HEK293T (cell line): Measurements from ENCODE around the gene HTR1D.
"Not testable (repeated sequence)": the region's sequence is repeated elsewhere in the genome, so short reads cannot be mapped to it uniquely, and the experiment has no call there.

Experiments
- CTCF ChIA-PET: fragments of 350-600 bp; formaldehyde crosslinking; extraction: SDS; loops from one replicate; lab custom pipeline; 2021; ENCODE audit warnings: antibody characterized with exemption, inconsistent platforms; lab: Yijun Ruan, JAX
- POLR2A ChIA-PET: fragments of 350-600 bp; formaldehyde crosslinking; extraction: SDS; loops from one replicate; lab custom pipeline; 2020; ENCODE audit warnings: antibody characterized with exemption, inconsistent platforms; lab: Yijun Ruan, JAX
- DNase-seq: peaks from one replicate; pipeline ENCODE4 v3.0.0; 2012; ENCODE audit warnings: mixed read lengths; ENCODE audit errors: extremely low spot score
- ARNT ChIP-seq: fragments of 450-650 bp; IDR thresholded peaks from 2 replicates; pipeline ENCODE4 v1.6.1; 2017; ENCODE audit warnings: mild to moderate bottlenecking
- BHLHE40 ChIP-seq: fragments of 450-650 bp; IDR thresholded peaks from 2 replicates; pipeline ENCODE4 v1.6.1; 2016; ENCODE audit warnings: mild to moderate bottlenecking, moderate library complexity, borderline replicate concordance
- CTBP1 ChIP-seq: fragments of 450-650 bp; IDR thresholded peaks from 2 replicates; pipeline ENCODE4 v1.6.1; 2016; ENCODE audit warnings: borderline replicate concordance
- ELF4 ChIP-seq: fragments of 450-650 bp; IDR thresholded peaks from 2 replicates; pipeline ENCODE4 v1.6.1; 2017; ENCODE audit warnings: antibody characterized with exemption
- FOXA1 ChIP-seq: fragments of 450-650 bp; IDR thresholded peaks from 2 replicates; pipeline ENCODE4 v1.6.1; 2016; ENCODE audit warnings: mild to moderate bottlenecking
- FOXK2 ChIP-seq: fragments of 450-650 bp; IDR thresholded peaks from 2 replicates; pipeline ENCODE4 v1.6.1; 2016; ENCODE audit warnings: mild to moderate bottlenecking
- FOXM1 ChIP-seq: fragments of 450-650 bp; IDR thresholded peaks from 2 replicates; pipeline ENCODE4 v1.6.1; 2017; ENCODE audit warnings: mild to moderate bottlenecking, borderline replicate concordance
- HDGF ChIP-seq: fragments of 450-650 bp; IDR thresholded peaks from 2 replicates; pipeline ENCODE4 v1.6.1; 2017; ENCODE audit warnings: antibody characterized with exemption, borderline replicate concordance
- L3MBTL2 ChIP-seq: fragments of 450-650 bp; conservative IDR thresholded peaks from 2 replicates; pipeline ENCODE4 v1.6.1; 2016; ENCODE audit warnings: mild to moderate bottlenecking
- LEF1 ChIP-seq: fragments of 450-650 bp; IDR thresholded peaks from 2 replicates; pipeline ENCODE4 v1.6.1; 2017; ENCODE audit warnings: mild to moderate bottlenecking, borderline replicate concordance
- NFRKB ChIP-seq: fragments of 450-650 bp; IDR thresholded peaks from 2 replicates; pipeline ENCODE4 v1.6.1; 2016; ENCODE audit warnings: mild to moderate bottlenecking, moderate library complexity
- SP1 ChIP-seq: fragments of 450-650 bp; IDR thresholded peaks from 2 replicates; pipeline ENCODE4 v1.6.1; 2017
- SUZ12 ChIP-seq: fragments of 450-650 bp; IDR thresholded peaks from 2 replicates; pipeline ENCODE4 v1.6.1; 2016; ENCODE audit warnings: mild to moderate bottlenecking
- TARDBP ChIP-seq: fragments of 450-650 bp; IDR thresholded peaks from 2 replicates; pipeline ENCODE4 v1.6.1; 2016
- ZNF384 ChIP-seq: fragments of 450-650 bp; IDR thresholded peaks from 2 replicates; pipeline ENCODE4 v1.6.1; 2016
- TF ChIP-seq, protein P1 (sequence below): fragments of 450-650 bp; IDR thresholded peaks from 2 replicates; pipeline ENCODE4 v1.6.1; 2016

The HTR1D gene

DNA sequence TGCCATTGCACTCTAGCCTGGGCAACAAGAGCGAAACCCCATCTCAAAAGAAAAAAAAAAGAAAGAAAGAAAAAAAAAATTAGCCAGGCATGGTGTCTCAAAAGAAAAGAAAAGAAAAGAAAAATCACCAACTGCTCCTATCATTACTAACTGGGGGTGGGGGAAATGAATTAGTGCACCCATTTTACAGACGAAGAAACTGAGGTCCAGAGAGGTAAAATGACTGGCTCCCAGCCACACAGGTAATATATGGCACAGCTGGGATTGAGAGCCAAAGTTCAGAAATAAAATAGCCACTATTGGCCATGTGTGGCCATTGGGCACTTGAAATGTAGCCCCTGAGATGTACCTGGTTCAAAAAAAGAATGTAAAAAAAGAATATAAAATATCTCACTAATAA is 8.8 kb downstream of the HTR1D start:
- TF ChIP-seq SUZ12 (no peak), ARNT (no peak), BHLHE40 (no peak), NFRKB (no peak), HDGF (no peak), LEF1 (no peak), TARDBP (no peak), CTBP1 (no peak), FOXA1 (no peak), FOXM1 (no peak), SP1 (no peak), ELF4 (no peak), ZNF384 (no peak), FOXK2 (no peak), L3MBTL2 (no peak)
- TF ChIP-seq, protein P1, sequence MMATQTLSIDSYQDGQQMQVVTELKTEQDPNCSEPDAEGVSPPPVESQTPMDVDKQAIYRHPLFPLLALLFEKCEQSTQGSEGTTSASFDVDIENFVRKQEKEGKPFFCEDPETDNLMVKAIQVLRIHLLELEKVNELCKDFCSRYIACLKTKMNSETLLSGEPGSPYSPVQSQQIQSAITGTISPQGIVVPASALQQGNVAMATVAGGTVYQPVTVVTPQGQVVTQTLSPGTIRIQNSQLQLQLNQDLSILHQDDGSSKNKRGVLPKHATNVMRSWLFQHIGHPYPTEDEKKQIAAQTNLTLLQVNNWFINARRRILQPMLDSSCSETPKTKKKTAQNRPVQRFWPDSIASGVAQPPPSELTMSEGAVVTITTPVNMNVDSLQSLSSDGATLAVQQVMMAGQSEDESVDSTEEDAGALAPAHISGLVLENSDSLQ: no peak
- POLR2A ChIA-PET: no interaction called here
- CTCF ChIA-PET: no interaction called here
- DNase-seq: no peak

DNA sequence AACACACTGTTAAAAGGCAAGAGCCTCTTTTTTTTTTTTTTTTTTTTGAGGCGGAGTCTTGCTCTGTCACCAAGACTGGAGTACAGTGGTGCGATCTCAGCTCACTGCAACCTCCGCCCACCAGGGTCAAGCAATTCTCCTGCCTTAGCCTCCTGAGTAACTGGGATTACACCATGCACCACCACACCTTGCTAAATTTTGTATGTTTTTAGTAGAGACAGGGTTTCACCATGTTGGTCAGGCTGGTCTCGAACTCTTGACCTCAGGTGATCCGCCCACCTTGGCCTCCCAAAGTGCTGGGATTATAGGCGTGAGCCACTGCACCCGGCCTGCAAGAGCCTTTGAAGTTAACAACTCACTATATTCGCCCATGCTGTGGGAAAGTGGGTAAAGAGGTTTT is 9.6 kb downstream of the HTR1D start:
- CTCF ChIA-PET: interaction anchor here (0.6 to 1.4 kb wide), 3 partner anchors 109 to 302 kb away, joined by 3 to 6 read pairs (median 3); no protein-coding TSS in a partner anchor
- POLR2A ChIA-PET, DNase-seq: not testable (repeated sequence)

DNA sequence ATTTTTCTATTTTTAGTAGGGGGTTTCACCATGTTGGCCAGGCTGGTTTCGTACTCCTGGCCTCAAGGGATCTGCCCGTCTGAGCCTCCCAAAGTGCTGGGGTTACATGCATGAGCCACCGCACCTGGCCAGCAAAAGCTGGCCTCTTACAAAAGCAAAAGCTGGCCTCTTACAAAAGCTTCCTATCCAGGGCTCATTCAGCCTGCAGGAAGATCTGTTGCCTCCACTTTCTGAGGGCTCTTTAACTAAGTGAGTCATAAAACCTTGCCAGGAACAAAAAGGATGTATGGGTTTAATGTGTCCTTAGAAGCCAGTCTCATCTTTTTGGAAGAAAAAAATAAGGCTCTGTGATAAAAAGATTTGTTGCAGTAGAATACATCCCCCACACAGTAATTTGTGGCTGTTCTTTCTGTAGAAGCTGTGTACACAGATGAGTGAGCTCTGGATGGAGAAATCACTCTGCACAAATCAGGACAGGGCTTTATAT is 15.0 kb downstream of the HTR1D start:
- ChIA-PET CTCF (interaction anchor here (0.7 kb wide), 1 partner anchor 18 kb away, joined by 3 read pairs; no protein-coding TSS in a partner anchor), POLR2A (no interaction called here)
- TF ChIP-seq BHLHE40 (no peak), NFRKB (no peak), HDGF (no peak), FOXK2 (no peak), ARNT (no peak), CTBP1 (no peak), LEF1 (no peak), L3MBTL2 (no peak), SP1 (no peak), FOXM1 (no peak), ZNF384 (no peak), TARDBP (no peak), FOXA1 (no peak), ELF4 (no peak), SUZ12 (no peak)
- TF ChIP-seq, protein P1: no peak
- no peak for DNase-seq

DNA sequence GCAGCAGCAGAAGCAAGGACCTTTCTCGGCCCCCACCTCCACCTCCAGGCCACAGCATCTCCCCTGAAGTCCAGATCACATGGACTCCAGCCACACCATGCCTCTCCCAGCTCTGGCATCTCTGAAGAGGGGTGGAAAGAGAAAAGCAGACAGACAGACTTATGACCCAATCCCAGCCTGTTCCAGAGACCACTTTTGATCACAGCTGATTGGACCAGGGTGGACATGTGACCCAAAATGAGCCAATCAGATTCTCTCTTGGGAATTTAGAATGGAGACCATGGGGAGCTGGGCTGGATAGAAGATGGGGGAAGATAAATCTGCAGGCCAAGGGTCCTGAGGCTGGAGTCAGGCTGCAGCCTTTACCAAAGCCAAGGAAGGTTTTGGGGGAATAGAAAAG is 16.4 kb downstream of the HTR1D start:
- CTCF ChIA-PET: no interaction called here
- POLR2A ChIA-PET: no interaction called here
- TF ChIP-seq ZNF384 (no peak), FOXM1 (no peak), SUZ12 (no peak), CTBP1 (no peak), L3MBTL2 (no peak), BHLHE40 (no peak)
- TF ChIP-seq, protein P1: peak; percentile 72
- no peak for DNase-seq

DNA sequence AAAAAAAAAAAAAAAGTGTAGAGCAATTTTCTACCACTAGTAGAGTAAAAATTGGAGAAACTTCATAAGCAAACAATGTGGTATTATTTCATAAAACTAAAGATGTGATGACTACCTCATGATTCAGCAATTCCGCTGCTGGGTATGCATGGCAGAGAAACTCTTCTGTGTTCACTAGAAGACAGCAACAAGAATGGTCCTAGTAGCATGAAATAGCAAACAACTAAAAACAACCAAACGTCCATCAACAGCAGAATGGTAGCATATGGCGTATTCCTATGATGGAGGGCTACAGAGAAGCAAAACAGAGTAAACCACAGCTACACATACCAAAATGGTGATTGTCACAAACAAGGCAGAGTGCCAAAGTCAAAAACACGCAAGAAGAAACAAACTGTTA is 18.9 kb downstream of the HTR1D start:
- ChIA-PET CTCF (interaction anchor here (1.6 kb wide), 1 partner anchor 18 kb away, joined by 4 read pairs; no protein-coding TSS in a partner anchor), POLR2A (no interaction called here)
- no peak for DNase-seq
- TF ChIP-seq L3MBTL2 (no peak), LEF1 (no peak), FOXA1 (no peak), ZNF384 (no peak), FOXK2 (no peak), NFRKB (no peak)

DNA sequence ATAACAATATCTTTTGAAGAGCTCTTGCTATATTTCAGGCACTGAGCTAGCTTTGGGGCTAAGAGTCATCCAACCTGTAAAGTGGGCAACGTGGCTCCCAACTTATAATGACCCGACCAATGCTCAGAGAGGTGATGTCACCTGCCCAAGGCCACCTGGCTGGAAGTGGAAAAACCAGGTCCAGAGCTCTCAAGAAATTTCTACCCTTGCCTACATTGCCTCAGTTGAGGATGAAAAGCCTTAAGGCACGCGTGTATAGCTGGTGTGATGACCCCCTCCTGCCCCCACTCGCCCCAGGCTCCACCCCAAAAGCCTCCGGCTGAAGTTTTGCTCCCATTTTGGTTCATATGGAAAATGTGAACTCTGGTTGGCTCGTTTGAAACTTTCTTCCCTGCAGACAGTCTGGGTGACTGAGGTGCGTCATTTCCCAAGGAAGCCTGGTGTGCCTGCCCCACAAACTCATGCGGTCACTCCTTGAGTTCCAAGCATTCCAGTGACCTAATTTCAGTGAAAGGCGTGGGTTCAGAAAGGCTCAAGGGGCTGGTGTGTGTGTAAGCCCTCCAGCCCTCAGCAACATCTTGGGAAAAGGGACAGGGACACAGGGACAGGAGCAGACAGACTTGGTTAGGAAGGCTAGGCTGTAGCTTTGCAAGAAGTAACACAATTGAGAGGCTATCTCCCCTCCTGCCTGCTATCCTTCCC is 20.5 kb downstream of the HTR1D start:
- TF ChIP-seq, protein P1: no peak
- no peak for TF ChIP-seq BHLHE40
- no peak for TF ChIP-seq TARDBP
- TF ChIP-seq L3MBTL2: no peak
- TF ChIP-seq LEF1: no peak
- TF ChIP-seq FOXM1: no peak
- no peak for TF ChIP-seq ZNF384
- no peak for TF ChIP-seq FOXA1
- TF ChIP-seq ARNT: no peak
- TF ChIP-seq CTBP1: no peak
- CTCF ChIA-PET: interaction anchor here (0.7 to 3.9 kb wide), 2 partner anchors 12 to 127 kb away, joined by 3 to 32 read pairs; no protein-coding TSS in a partner anchor
- POLR2A ChIA-PET: no interaction called here
- no peak for DNase-seq
